ENCODE measurements around the gene PHF21A. TPM values are rescaled to one million over a fixed set of nuclear protein-coding genes. Genes with fewer than 3 reads are reported as not detected.

PHF21A gene
- total and polyA plus RNA-seq, 2 of the 13 experiments (the other 11 are each of a cell fraction or from before 2014, with no cell fraction given): 4.1 to 34.6 TPM

DNA sequence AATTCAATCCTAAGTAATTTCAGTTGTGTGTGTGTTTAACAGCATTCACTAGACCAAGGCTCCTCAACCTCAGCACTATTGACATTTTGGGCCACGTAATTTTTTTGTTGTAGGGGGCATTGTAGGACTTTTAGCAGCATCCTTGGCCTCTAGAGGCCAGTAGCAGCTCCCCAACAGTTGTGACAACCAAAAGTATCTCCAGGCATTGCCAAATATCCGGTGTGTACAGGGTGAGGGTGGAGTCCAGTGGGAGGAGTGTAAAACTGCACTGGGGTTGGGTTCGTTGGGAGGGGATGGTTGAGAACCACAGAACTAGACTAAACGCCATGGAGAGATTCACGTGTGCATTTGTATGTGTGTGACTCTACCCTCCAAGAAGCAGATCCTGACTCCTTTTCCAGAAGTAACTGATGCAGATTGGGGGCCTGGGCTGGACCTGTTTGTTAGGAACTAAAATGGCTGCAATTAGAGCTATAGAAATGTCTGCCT is 5.9 kb upstream of the PHF21A start (continued):
- TF ChIP-seq STAG1 (CRISPR knock-in tag; IDR thresholded peaks at IDR 0.05) (peak; percentile 23; the same call in 1 of the 2 replicates), HOXA7 (CRISPR knock-in tag; IDR thresholded peaks at IDR 0.05) (no peak), RBM22 (optimal IDR thresholded peaks at IDR 0.05; ENCODE audit: low read length) (no peak), NR2F6 (IDR thresholded peaks at IDR 0.05) (no peak), NR2F6 (CRISPR knock-in tag; IDR thresholded peaks at IDR 0.05) (peak; percentile 42; the same call in 1 of the 2 replicates), CBX5 (CRISPR knock-in tag; IDR thresholded peaks at IDR 0.05; ENCODE audit: borderline replicate concordance) (peak; percentile 52; the same call in 1 of the 2 replicates), ZNF605 (CRISPR knock-in tag; IDR thresholded peaks at IDR 0.05) (no peak), ARNTL (CRISPR knock-in tag; IDR thresholded peaks at IDR 0.05) (no peak), HDAC2 (CRISPR knock-in tag; IDR thresholded peaks at IDR 0.05) (peak; percentile 67; the same call in 1 of the 2 replicates), RCOR2 (CRISPR knock-in tag; IDR thresholded peaks at IDR 0.05) (0 out of 2 replicates have a peak, but pooled peaks have one; percentile 25), KDM5A (IDR thresholded peaks at IDR 0.05; ENCODE audit: borderline replicate concordance, low read length) (no peak), TGIF2 (CRISPR knock-in tag; IDR thresholded peaks at IDR 0.05) (no peak), DR1 (CRISPR knock-in tag; IDR thresholded peaks at IDR 0.05) (no peak), SOX6 (IDR thresholded peaks at IDR 0.05) (no peak), SOX6 (CRISPR knock-in tag; IDR thresholded peaks at IDR 0.05) (peak; percentile 72), KLF11 (CRISPR knock-in tag; IDR thresholded peaks at IDR 0.05) (no peak), PPARG (CRISPR knock-in tag; conservative IDR thresholded peaks at IDR 0.05) (0 out of 2 replicates have a peak, but pooled peaks have one; percentile 43), SAP130 (CRISPR knock-in tag; IDR thresholded peaks at IDR 0.05; ENCODE audit: low read depth) (peak; percentile 69)
- TF ChIP-seq, protein P1, sequence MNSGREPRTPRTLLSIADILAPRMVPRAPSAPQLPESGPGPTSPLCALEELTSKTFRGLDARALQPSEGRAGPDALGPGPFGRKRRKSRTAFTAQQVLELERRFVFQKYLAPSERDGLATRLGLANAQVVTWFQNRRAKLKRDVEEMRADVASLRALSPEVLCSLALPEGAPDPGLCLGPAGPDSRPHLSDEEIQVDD (CRISPR knock-in tag; IDR thresholded peaks at IDR 0.05; ENCODE audit: borderline replicate concordance): no peak
- TF ChIP-seq, protein P2, sequence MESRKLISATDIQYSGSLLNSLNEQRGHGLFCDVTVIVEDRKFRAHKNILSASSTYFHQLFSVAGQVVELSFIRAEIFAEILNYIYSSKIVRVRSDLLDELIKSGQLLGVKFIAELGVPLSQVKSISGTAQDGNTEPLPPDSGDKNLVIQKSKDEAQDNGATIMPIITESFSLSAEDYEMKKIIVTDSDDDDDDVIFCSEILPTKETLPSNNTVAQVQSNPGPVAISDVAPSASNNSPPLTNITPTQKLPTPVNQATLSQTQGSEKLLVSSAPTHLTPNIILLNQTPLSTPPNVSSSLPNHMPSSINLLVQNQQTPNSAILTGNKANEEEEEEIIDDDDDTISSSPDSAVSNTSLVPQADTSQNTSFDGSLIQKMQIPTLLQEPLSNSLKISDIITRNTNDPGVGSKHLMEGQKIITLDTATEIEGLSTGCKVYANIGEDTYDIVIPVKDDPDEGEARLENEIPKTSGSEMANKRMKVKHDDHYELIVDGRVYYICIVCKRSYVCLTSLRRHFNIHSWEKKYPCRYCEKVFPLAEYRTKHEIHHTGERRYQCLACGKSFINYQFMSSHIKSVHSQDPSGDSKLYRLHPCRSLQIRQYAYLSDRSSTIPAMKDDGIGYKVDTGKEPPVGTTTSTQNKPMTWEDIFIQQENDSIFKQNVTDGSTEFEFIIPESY (CRISPR knock-in tag; IDR thresholded peaks at IDR 0.05): 0 out of 2 replicates have a peak, but pooled peaks have one; percentile 14
- TF ChIP-seq, protein P3, sequence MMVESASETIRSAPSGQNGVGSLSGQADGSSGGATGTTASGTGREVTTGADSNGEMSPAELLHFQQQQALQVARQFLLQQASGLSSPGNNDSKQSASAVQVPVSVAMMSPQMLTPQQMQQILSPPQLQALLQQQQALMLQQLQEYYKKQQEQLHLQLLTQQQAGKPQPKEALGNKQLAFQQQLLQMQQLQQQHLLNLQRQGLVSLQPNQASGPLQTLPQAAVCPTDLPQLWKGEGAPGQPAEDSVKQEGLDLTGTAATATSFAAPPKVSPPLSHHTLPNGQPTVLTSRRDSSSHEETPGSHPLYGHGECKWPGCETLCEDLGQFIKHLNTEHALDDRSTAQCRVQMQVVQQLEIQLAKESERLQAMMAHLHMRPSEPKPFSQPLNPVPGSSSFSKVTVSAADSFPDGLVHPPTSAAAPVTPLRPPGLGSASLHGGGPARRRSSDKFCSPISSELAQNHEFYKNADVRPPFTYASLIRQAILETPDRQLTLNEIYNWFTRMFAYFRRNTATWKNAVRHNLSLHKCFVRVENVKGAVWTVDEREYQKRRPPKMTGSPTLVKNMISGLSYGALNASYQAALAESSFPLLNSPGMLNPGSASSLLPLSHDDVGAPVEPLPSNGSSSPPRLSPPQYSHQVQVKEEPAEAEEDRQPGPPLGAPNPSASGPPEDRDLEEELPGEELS (CRISPR knock-in tag; IDR thresholded peaks at IDR 0.05): peak; percentile 56; the same call in 1 of the 2 replicates
- TF ChIP-seq, protein P4, sequence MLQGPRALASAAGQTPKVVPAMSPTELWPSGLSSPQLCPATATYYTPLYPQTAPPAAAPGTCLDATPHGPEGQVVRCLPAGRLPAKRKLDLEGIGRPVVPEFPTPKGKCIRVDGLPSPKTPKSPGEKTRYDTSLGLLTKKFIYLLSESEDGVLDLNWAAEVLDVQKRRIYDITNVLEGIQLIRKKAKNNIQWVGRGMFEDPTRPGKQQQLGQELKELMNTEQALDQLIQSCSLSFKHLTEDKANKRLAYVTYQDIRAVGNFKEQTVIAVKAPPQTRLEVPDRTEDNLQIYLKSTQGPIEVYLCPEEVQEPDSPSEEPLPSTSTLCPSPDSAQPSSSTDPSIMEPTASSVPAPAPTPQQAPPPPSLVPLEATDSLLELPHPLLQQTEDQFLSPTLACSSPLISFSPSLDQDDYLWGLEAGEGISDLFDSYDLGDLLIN (CRISPR knock-in tag; IDR thresholded peaks at IDR 0.05; ENCODE audit: borderline replicate concordance): no peak
- TF ChIP-seq, protein P5, sequence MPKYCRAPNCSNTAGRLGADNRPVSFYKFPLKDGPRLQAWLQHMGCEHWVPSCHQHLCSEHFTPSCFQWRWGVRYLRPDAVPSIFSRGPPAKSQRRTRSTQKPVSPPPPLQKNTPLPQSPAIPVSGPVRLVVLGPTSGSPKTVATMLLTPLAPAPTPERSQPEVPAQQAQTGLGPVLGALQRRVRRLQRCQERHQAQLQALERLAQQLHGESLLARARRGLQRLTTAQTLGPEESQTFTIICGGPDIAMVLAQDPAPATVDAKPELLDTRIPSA (CRISPR knock-in tag; IDR thresholded peaks at IDR 0.05; ENCODE audit: borderline replicate concordance): no peak
